Body of pancreas (tissue), 4 donors: ENCODE data around the gene IREB2.

Experiments
- CTCF ChIP-seq, 7 experiments: fragments of 450-650 bp in 4 of 7; fragments of 200-600 bp in 3 of 7; sonication (generic) in 3 of 7; IDR thresholded peaks; one replicate each; pipeline ENCODE4 v1.5.1; 2016 to 2019; ENCODE audit warnings: antibody characterized with exemption in 7 of 7
- POLR2A ChIP-seq, 3 donors: fragments of 450-650 bp; IDR thresholded peaks; one replicate each; pipeline ENCODE4 v1.6.1; 2016; ENCODE audit warnings: antibody characterized with exemption in 3 of 3, mild to moderate bottlenecking in 2 of 3

GRCh38 chr15:78426300-78426699 is 11.7 kb upstream of the IREB2 start:
- no peak for TF ChIP-seq CTCF (IDR thresholded peaks at IDR 0.05)
- no peak for TF ChIP-seq POLR2A (IDR thresholded peaks at IDR 0.05)
